COLO668 (cell line): ENCODE measurements around the gene GSTK1.
A peak's percentile ranks its signal among the peaks of the same experiment; 100 is the strongest.
"Not testable (repeated sequence)": the region's sequence is repeated elsewhere in the genome, so short reads cannot be mapped to it uniquely, and the experiment has no call there.

Experiments
- DNase-seq: peaks from one replicate; lab custom pipeline; 2025; ENCODE audit not compliant: unreplicated experiment; lab: John Stamatoyannopoulos, UW

Gene GSTK1

DNA sequence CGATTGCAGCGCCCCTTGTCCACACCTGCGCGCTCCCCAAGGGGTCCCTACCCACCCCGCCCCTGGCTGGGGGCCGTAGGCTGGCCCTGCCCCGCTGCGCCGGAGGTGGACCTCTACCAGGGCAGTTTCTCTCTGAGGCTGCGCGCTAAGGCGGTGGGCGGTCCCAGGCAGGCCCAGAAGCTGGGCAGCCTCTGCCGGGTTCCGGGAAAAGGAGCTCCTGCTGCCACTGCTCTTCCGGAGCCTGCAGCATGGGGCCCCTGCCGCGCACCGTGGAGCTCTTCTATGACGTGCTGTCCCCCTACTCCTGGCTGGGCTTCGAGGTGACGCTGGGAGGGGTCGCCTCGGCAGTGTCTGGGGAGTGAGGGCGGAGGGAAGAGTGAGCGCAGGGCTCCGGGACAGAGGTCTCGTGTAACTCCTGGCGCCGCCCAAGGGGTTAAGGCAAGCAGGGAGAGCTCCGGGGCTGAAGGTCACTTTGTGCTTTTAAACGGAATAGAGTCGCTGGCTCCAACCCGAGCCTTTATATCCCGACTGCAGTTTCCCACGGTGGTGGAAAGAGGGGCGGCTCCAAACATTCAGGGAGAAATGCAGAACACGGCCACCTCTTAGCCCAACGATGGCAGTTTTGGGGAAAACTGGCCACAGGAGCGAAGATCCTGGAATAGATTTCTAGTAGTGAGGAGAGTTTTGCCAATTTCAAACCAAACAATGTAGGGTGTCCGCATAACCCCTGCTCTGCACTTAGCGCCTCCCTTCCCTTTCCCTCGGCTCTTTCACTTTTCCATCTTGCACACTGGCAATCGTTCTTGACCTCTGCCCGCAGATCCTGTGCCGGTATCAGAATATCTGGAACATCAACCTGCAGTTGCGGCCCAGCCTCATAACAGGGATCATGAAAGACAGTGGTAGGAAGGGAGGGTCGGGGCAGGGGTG lies at the start of gene GSTK1:
Gene GSTK1, plus strand, starts transcription at position 176 of the 930 bp plus-strand sequence. Its CDS starts 73 bp downstream, at position 249.
- peak; percentile 77 for DNase-seq

DNA sequence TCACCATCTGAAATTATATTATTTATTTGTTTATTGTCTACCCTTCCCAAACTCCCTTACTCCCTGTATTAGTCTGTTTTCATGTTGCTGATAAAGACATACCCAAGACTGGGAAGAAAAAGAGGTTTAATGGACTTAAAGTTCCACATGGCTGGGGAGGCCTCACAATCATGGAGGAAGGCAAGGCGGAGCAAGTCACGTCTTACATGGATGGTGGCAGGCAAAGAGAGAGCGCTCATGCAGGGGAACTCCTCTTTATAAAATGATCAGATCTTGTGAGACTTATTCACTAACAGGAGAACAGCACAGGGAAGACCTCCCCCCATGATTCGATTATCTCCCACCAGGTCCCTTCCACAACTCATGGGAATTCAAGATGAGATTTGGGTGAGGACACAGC lies 49.8 kb upstream of the GSTK1 start:
- DNase-seq, result not testable (repeated sequence)

DNA sequence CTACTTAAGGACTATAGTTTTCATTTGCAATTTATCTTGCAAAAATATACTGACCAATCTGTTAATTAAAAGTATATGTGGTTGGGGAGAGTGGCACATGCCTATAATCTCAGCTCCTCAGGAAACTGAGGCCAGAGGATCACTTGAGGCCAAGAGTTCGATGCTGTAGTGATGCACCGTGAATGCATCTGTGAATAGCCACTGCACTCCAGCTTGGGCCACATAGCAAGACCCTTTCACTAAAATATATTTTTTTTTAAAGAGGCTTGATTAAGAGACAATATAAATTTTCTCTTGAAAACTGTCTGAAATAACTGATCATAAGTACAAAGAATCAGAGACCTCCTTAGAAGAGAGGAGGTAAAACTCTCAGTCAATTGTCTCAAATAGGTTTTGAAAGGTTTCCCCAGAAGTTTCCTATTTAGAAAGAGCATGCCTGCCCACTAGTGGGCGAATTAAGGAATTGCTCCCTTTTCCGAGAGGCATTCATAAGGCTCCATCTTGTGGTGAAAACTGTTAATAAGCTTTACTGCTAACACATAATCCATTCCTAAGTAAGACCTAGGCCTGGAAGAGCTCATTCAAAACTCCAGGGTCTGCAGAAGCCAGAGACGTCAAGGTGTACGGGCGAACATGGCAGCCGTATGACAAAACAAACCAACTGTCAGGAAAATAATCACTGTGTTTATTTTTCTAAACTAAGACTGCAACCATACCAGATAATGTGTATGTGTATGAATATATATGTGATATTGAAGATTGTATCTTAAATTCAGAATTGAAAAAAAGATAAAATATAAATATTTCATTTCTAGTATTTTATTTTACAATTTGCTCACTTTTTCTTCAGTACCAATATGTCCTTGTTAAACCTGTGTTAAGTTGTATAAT lies 48.2 kb upstream of the GSTK1 start:
- DNase-seq, result peak; percentile 53

DNA sequence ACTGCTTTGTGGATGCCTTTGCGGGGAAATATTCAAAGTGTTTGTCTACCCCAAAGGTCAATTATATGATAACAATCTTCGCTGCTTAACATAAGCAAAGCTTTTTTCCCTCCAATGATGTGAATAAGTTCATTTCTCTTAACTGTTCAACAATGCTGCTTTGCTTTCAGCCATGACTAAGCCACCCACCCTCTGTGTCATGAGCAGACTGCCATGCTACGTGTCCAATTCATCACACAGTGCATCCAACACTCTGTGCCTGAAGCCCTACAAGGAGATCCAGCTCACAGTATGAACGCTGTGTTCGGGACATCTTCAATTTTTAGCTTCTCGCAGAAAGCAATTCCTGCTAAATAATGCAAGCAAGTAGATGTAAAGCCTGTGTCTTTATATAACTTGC lies 47.1 kb upstream of the GSTK1 start:
- DNase-seq, result no peak

DNA sequence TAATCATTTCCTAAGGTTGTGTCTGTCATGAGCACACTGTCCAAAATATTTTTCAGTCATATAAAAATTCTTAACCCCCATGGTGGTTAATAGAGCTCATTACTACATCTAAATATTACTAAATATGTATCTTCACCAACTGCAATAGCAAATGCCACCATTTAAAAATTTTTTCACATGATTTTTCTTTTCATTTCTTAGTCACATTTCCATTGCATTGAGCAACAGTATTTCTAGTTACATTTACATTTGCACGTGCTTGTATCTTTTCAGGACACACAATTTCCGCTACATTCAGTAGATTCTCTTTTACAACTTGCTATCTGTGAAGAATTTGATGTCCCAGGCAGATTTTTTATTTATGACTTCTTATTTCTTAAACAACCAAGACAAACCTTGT lies 46.6 kb upstream of the GSTK1 start:
- DNase-seq, result no peak

DNA sequence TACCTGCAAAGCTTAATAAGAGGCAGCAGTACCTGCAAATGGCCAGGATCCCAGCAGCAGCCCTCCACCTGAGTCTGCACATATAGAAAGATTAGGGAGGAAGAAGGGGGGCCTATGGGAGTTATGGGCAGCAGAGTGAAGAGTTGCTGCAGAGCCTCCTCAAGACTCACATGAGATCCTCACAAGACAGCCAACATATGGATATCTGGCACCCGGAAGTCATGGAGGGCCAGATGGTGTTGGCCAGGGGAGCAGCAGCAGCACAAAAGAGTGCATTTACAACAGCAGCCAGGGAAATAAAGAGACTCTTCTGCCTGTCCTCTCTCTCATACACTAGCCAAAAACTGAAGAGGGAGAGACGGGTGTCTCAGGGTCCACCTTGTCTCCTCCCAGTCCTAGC lies 45.4 kb upstream of the GSTK1 start:
- DNase-seq, result no peak

DNA sequence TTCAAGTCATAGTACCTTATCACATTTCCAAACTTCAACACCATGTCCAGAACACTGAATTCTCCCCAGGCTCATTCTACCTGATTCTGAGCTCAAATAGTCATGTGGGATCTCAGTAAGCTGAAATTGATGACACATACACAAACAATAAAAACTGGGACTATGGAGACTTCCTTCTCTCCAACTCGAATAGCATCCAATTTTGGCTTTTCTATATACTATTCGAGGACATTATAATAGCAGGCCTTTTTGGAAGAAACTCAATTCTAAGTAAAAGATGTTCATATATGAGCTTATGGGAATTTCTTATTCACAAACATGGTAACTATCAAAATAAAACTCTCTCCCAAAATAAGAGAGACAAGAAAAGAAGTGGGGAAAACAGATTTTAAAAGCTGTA lies 42.0 kb upstream of the GSTK1 start:
- DNase-seq, result no peak

DNA sequence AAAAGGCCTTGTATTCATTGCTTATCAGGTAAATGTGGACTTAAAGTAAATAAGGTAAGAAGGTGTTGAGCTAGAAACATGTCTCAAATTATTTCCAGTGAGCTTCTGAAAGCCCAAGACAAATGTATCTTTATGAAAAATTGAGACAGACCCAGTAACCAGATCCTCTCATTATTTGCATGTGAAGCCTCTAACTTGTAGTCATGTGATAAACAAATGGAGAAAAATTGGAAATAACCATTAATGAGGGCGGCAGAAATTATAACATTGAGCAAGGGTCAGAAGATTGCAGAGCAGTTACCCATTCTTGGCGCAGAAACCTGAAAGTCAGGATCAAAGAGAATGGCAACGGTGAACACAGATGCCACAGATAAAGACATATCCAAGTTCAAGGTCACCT lies 41.5 kb upstream of the GSTK1 start, which contains the start of gene TAS2R40:
Gene TAS2R40, plus strand, starts transcription at position 301 of the 400 bp plus-strand sequence. Its CDS starts 42 bp downstream, at position 343.
- no peak for DNase-seq

DNA sequence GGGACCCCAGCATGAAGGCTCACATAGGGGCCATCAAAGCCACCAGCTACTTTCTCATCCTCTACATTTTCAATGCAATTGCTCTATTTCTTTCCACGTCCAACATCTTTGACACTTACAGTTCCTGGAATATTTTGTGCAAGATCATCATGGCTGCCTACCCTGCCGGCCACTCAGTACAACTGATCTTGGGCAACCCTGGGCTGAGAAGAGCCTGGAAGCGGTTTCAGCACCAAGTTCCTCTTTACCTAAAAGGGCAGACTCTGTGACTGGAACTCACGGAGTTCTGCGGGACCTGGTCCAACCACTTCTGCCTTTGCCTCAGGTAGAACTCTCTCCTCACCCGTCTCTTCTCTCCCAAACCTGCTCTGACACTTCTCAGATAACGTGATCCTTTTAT lies 40.5 kb upstream of the GSTK1 start:
- no peak for DNase-seq

DNA sequence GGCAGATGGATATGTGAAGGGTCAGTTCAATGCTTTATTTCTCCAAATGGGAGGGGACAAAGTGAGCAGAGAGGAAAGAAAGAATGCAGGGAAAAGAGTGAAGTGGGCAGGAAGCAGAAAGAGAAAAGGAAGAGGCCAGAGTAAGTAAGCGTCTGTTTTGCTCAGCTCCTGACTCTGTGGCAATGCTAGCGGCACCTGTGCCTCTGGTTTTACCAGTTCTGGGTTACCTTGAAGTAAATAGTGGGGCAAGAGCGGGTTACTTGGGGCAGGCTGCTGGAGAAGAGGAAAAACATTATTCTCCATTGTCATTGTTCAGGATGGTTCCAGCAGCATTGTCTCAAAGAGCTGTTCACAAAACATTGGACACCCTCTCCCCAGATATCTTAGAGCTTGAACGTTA lies 39.5 kb upstream of the GSTK1 start:
- DNase-seq, result no peak

DNA sequence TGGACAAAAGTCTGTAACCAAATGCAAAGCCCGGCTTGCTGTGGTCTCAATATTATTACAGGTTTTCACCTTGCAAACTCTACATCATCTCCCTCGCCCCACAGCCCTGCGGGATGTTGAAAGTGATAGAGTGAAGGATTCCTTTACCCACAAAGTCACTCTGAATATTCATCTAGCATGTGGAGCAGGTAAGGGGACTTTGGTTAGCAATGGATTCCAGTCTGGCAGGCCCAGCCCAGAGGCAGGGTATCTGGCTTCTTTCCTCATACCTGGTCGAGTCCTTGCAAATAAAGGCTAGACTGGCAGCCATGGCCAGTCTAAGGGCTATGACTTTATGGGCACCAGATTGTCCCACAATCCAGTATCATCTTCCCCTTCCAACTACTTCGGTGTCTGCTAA lies 38.2 kb upstream of the GSTK1 start:
- no peak for DNase-seq

DNA sequence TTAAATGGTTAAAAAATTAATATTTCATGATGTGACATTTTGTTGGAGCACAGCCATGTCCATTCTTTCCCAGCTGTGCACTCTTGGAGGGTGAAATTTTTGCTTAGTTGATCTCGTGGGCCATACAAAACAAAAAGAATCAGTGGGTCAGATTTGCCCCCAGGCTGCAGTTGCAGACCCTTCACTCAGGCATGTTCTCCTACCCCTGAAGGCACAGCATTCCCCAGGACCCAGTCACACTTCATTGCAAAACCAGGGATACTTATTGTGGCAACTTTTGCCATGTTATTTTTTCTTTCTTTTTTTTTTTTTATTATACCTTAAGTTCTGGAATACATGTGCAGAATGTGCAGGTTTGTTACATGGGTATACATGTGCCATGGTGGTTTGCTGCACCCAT lies 35.4 kb upstream of the GSTK1 start:
- no peak for DNase-seq

DNA sequence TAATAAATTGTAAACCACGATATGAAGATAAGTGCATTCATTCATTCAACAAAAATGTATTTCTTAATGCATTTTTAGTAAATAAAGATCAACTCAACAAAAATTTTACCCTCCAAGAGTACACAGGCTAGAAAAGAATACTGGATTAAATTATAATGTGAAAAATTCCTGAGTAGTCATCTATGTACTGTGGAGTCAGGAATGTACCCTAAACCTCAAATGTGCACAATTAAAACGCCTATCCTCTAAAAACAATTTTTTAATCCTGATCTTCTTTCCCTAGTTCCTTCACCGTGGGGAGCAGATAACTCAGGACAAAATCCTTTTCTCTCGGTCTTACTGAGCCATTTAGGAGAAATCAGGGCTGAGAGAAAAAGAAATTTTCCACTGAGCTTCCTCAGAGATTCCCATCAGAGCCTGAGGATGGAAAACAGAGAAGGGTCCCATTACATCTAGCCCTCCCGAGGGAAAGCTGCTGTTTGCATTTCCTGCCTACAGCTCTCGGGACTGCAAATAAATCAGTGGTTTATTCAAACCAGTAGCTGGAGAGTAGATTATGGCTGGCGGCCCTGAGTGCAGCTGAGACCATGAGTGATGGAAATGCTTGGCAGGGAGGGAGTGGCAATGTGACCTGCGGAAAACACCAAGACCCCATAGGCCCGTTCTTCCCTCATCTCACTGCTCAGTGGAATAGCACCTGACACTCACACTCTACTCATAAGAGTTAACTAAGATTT lies 34.0 kb upstream of the GSTK1 start:
- no peak for DNase-seq

DNA sequence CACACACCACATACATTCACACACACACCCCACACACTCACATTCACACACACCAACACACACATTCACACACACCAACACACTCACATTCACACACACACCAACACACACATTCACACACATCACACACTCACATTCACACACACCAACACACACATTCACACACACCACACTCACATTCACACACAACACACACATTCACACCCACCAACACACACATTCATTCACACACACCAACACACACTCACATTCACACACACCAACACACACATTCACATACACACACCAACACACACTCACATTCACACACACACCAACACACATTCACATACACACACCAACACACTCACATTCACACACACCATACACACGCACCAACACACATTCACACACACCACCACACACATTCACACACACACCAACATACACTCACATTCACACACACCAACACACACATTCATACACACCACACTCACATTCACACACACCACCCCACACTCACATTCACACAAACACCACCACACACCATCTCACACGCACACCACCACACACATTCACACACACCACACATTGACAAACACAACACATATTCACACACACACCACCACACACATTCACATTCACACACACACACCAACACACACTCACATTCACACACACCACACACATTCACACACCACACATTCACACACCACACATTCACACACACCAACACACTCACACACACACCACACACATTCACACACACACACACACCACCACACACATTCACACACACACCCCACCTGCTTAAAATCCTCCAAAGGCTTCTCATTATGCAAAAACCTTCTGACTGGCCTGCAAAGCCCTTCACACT lies 32.4 kb upstream of the GSTK1 start:
- no peak for DNase-seq

DNA sequence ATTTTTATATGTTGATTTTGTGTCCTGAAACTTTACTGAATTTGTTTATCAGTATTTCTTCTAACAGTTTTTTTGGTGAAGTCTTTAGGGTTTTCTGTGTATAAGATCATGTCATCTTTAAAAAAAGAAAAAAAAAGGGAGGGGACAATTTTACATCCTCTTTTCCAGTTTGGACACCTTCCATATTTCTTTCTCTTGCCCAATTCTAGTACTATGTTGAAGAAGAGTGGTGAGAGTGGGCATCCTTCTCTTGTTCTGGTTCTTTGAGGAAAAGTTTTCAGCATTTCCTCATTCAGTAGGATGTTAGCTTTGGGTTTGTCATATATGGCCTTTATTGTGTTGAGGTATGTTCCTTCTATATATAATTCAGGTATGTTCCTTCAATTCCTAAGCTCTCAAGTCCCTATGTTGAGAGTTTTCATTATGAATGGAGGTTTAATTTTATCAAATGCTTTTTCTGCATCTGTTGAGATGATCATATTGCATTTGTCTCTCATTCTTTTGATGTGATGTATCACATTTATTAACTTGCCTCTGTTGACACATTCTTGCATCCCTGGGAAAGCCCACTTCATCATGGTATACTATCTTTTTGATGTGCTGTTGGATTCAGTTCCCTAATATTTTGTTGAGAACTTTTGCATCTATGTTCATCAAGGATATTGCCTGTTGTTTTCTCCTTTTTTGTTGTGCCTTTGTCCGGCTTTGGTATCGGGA lies 29.3 kb upstream of the GSTK1 start:
- no peak for DNase-seq

DNA sequence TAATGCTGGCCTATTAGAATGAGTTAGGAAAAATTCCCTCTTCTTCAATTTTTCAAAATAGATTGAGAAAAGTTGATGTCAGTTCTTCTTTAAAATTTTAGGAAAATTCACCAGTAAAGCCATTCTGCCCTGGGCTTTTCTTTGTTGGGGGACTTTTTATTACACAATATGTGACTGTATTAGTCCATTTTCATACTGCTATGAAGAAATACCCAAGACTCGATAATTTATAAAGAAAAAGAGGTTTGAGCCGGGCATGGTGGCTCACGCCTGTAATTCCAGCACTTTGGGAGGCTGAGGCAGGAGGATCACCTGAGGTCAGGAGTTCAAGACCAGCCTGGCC lies 28.7 kb upstream of the GSTK1 start:
- DNase-seq, result no peak

DNA sequence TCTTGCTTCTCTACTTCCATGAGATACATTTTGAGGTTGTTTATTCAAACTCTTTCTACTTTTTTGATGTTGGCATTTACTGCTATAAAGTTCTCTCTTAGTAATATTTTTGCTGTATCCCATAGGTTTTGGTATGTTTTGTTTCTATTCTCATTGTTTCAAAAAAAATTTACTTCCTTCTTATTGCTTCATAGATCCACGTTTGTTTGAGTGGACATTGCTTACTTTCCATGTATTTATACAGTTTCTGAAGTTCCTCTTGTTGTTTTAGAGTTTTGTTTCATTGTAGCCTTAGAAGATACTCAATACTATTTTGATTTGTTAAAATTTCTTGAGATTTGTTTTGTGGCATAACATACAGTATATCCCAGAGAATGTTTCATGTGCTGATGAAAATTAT lies 27.7 kb upstream of the GSTK1 start:
- DNase-seq, result no peak

DNA sequence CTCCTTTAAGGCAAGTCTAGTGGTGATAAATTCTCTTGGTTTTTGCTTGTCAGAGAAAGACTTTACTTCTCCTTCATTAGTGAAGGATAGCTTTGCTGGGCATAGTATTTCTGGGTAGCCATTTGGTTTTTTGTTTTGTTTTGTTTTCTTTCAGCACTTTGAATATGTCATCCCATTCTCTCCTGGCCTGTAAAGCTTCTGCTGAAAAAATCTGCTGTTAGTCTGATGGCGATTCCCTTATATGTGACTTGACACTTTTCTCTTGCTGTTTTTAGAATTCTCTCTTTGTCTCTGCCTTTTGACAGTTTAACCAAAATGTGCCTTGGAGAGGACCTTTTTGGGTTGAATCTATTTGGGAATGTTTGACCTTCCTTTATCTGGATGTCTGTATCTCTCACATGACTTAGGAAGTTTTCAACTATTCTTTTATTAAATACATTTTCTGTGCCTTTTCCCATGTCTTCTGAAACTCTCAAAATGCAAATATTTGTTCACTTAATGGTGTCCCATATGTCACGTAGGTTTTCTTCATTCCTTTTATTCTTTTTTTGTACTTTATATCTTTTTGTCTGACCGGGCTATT lies 26.7 kb upstream of the GSTK1 start:
- no peak for DNase-seq

DNA sequence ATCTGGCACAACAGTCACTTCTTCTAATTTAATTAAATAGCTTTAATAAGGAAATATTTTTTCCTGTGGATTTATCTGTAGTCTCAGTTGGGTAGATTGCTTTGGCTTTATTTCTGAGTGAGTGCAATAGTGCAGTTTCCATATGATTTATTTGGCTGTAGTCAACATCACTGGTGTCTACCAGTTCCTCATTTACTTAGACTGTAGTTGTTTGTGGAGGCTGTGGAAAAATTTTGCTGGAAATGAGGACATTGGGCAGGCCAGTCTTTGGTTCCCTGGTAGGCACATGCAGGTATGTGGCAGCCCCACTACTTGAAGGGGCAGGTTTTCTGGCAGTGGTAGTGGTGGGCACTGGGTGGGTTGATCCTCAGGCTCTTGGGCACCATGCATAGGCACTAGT lies 25.9 kb upstream of the GSTK1 start:
- DNase-seq, result no peak
